K562 (cell line): ENCODE data around the gene COL25A1.

Experiments used
- ARNT ChIP-seq, 2 experiments: fragments of 450-650 bp; IDR thresholded peaks; 2 replicates each; pipeline ENCODE4 v1.6.1; 2016; ENCODE audit warnings: mild to moderate bottlenecking in 1 of 2
- NR2C2 ChIP-seq, 2 experiments: fragments of 200-800 bp in 1 of 2; sonication (Bioruptor generic) in 1 of 2; sonication (generic) in 1 of 2; formaldehyde crosslinking in 1 of 2; IDR thresholded peaks; 2 replicates each; pipeline versions ENCODE4 v1.6.1 to v1.8.0; 2016 to 2022; ENCODE audit warnings: mild to moderate bottlenecking in 1 of 2, missing compliant biosample characterization in 1 of 2, missing genetic modification characterization in 1 of 2, missing genetic modification reagents in 1 of 2
- ZNF384 ChIP-seq: IDR thresholded peaks from 2 replicates; pipeline ENCODE4 v1.6.1; 2012; ENCODE audit warnings: low read depth, low read length, improper control_type of control experiment
- TF ChIP-seq, protein P1 (sequence below): fragments of 450-650 bp; IDR thresholded peaks from 2 replicates; pipeline ENCODE4 v1.6.1; 2016; ENCODE audit warnings: mild to moderate bottlenecking
- TF ChIP-seq, protein P2 (sequence below): fragments of 250-450 bp; sonication (Bioruptor Pico); IDR thresholded peaks from 2 replicates; pipeline ENCODE4 v1.8.0; 2021; ENCODE audit warnings: mild to moderate bottlenecking, moderate library complexity
- TF ChIP-seq, protein P3 (sequence below): sonication (generic); formaldehyde crosslinking; IDR thresholded peaks from 2 replicates; pipeline ENCODE4 v1.8.1; 2023; ENCODE audit warnings: mild to moderate bottlenecking, missing genetic modification reagents

DNA sequence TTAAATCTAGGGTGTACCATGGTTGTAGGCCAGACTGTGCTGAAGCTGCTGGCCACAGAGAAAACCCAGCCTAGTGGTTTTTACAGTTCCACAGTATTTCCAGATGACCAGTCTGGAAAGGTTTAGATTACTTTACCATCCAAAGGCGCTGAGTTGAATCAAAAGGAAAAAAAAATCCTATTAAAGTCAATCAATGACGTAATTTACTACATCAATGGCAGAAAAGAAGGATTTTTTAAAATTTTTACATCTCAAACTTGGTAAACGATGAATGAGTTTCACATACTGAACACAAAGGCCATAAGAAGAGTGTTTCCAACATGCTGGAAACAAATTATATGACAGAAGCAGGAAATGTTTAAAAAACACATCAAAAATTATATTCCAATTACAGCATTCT, 409.0 kb downstream of the COL25A1 start:
- TF ChIP-seq, protein P1, sequence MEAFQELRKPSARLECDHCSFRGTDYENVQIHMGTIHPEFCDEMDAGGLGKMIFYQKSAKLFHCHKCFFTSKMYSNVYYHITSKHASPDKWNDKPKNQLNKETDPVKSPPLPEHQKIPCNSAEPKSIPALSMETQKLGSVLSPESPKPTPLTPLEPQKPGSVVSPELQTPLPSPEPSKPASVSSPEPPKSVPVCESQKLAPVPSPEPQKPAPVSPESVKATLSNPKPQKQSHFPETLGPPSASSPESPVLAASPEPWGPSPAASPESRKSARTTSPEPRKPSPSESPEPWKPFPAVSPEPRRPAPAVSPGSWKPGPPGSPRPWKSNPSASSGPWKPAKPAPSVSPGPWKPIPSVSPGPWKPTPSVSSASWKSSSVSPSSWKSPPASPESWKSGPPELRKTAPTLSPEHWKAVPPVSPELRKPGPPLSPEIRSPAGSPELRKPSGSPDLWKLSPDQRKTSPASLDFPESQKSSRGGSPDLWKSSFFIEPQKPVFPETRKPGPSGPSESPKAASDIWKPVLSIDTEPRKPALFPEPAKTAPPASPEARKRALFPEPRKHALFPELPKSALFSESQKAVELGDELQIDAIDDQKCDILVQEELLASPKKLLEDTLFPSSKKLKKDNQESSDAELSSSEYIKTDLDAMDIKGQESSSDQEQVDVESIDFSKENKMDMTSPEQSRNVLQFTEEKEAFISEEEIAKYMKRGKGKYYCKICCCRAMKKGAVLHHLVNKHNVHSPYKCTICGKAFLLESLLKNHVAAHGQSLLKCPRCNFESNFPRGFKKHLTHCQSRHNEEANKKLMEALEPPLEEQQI: no peak
- TF ChIP-seq, protein P2, sequence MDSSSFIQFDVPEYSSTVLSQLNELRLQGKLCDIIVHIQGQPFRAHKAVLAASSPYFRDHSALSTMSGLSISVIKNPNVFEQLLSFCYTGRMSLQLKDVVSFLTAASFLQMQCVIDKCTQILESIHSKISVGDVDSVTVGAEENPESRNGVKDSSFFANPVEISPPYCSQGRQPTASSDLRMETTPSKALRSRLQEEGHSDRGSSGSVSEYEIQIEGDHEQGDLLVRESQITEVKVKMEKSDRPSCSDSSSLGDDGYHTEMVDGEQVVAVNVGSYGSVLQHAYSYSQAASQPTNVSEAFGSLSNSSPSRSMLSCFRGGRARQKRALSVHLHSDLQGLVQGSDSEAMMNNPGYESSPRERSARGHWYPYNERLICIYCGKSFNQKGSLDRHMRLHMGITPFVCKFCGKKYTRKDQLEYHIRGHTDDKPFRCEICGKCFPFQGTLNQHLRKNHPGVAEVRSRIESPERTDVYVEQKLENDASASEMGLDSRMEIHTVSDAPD (CRISPR knock-in tag): no peak
- TF ChIP-seq NR2C2 (CRISPR knock-in tag; IDR thresholded peaks at IDR 0.05) (no peak), NR2C2 (tag; IDR thresholded peaks at IDR 0.05) (no peak), ARNT (IDR thresholded peaks at IDR 0.05) (no peak), ZNF384 (no peak)
- TF ChIP-seq, protein P3, sequence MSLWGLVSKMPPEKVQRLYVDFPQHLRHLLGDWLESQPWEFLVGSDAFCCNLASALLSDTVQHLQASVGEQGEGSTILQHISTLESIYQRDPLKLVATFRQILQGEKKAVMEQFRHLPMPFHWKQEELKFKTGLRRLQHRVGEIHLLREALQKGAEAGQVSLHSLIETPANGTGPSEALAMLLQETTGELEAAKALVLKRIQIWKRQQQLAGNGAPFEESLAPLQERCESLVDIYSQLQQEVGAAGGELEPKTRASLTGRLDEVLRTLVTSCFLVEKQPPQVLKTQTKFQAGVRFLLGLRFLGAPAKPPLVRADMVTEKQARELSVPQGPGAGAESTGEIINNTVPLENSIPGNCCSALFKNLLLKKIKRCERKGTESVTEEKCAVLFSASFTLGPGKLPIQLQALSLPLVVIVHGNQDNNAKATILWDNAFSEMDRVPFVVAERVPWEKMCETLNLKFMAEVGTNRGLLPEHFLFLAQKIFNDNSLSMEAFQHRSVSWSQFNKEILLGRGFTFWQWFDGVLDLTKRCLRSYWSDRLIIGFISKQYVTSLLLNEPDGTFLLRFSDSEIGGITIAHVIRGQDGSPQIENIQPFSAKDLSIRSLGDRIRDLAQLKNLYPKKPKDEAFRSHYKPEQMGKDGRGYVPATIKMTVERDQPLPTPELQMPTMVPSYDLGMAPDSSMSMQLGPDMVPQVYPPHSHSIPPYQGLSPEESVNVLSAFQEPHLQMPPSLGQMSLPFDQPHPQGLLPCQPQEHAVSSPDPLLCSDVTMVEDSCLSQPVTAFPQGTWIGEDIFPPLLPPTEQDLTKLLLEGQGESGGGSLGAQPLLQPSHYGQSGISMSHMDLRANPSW (CRISPR knock-in tag): no peak
